ENCODE data around the gene CA5A.

The CA5A gene

GRCh38 chr16:87961623-87962022 lies 25.3 kb upstream of the CA5A start:
- DNase-seq = no peak

- DNase-seq = no peak
Measured at GRCh38 chr16:87960852-87961251, 24.5 kb upstream of the CA5A start.

DNA sequence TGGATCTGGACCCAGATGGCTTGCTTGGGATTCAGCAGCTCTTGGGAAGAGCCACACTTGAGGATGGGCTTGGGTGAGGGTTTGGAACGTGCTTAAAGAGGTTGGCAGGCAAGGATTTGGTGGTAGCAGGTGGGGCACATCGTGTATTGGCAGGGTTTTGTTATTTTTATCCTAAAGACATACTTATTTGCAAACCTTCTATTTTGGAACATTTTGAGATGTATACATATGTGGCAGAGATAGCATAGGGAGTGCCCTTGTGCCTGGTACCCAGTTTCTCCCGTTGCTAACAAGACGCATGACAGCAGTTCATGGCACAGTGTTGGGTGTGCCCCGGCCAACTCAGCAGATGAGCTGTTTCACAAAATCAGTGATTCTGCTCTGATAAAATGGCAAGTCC lies 24.0 kb upstream of the CA5A start:
- DNase-seq = no peak

DNA sequence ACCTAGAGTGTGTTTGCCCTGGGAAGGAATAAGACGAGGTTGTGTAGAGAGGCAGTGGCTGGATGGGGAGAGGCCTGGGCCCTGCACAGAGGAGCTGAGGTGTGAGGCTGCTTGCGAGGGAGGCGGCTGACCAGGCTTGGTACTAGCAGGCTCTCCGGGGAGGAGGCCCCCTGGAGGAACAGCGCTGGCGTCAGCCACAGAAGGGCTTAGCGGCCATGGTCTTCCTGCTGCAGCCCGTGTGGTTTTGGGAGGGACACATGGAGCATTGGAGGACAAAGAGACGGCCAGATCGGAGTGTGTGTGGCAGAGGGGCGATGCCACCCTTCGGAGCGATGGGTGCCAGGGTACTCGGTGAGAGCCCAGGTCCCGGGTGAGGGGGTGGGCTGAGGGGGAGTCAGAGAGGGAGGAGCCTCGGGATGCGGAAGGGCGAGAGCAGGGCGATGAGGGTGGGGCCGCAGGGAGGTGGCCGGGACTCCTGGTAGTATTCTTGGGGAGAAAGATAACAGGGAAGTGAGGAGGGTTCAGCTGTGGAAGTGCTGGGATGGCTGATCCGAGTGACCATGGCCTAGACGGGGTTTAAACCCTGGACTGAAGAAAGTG lies 23.2 kb upstream of the CA5A start:
- DNase-seq = no peak

GRCh38 chr16:87958632-87959031 lies 22.3 kb upstream of the CA5A start:
- no peak for DNase-seq

DNA sequence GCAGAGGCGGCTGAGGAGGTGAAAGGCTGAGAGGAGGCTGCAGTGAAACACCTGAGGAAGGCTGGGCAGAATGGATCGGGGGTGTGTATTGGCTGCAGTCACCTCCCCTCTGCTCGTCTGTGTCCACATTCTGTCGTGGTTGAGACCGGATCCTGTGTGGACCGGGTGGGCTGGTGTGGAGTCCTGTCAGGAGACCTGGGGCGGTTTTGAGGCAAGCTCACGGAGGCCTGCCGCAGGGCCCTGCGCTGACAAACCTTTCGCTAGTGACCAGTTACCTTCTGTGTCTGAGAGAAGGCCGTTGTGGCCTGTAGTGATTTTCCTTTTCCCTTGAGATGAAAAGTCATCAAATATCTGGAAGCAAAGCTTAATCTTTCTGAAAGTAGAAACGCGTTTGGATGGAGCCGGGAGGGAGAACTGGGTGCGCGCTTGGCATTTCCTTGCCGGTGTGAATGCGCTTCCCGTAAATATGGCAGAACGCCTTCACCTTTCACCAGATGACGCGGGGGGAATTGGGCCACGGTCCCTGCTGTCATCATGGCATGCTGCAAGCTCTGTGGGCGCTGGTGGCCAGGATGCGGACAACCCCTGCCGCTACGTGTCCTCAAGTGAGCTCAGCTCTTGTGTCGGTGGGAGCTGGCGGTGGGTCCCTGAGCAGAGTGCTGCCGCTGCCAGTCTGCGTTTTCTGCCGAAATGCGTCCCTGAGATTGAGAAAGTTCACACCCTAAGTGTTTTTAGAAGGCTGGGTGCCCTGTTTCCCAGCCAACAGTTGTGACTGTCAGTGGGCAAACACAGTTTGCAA lies 21.2 kb upstream of the CA5A start:
- DNase-seq = no peak

- DNase-seq = peak; percentile 61
Measured at GRCh38 chr16:87956365-87957231, 20.3 kb upstream of the CA5A start.

DNA sequence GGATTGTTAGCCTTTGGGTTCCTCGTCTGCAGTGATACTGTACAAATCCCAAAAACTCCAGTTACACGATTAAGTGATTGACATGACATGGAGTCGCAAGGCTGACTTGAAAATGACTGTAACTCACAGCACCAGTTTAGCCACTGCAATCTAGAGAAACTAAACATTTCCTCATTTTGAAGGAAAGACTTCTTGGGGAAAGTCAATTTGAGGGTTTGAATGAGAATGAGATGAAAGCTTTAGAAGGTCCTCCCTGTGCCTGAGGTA lies 19.7 kb upstream of the CA5A start:
- DNase-seq = no peak

GRCh38 chr16:87955302-87956097 lies 19.2 kb upstream of the CA5A start:
- no peak for DNase-seq

GRCh38 chr16:87954826-87955225 lies 18.5 kb upstream of the CA5A start:
- no peak for DNase-seq

- no peak for DNase-seq
Measured at GRCh38 chr16:87954361-87954760, 18.0 kb upstream of the CA5A start.

- DNase-seq = no peak
Measured at GRCh38 chr16:87953308-87954215, 17.2 kb upstream of the CA5A start.

GRCh38 chr16:87952751-87953150 lies 16.4 kb upstream of the CA5A start:
- no peak for DNase-seq

DNA sequence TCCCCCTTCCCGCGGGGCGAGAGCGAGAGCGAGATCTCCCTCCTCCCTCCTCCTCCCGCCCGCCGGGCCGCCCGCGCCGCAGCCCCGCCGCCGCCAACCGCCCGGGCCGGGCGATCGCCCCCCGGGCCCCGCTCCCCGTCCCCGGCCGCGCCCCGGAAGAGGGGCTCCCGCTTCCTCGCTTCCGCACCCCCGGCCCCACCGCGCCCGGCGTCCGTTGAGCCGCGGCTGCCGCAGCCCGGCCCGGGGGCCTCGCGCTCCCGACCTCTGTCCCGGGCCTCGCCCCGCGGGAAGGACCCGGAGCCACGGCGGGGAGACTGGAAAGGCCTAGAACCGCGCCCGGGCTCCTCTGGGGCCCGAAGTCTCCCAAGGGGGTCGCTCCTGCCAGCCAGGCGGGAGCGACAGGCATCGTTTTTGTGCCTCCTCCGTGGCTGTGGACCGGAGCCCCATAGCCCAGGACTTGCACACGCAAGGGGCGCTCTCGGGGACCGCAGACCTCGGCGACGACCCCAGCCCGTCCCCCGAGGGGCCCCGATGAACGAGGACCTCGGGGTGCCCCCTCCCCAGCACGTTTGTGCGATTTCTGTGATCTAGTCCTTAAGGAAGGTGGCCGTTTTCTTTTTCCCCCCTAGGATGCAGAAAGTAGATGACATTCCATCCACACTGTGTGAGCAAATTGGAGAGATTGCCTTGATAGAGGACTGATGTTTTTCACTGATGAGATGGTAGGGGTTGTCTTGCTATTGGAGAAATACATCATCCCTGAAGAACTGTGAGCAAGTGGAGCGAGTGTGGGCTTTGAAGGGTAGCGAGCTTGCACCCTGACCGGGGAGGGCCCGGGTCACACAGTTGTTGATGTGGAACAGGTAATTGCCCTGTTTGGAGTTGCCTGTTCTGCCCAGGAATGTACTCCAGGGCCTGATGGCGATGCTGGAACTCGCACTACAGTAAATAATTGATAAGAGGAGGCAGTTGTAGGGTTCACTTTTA lies 15.5 kb upstream of the CA5A start:
- no peak for DNase-seq

DNA sequence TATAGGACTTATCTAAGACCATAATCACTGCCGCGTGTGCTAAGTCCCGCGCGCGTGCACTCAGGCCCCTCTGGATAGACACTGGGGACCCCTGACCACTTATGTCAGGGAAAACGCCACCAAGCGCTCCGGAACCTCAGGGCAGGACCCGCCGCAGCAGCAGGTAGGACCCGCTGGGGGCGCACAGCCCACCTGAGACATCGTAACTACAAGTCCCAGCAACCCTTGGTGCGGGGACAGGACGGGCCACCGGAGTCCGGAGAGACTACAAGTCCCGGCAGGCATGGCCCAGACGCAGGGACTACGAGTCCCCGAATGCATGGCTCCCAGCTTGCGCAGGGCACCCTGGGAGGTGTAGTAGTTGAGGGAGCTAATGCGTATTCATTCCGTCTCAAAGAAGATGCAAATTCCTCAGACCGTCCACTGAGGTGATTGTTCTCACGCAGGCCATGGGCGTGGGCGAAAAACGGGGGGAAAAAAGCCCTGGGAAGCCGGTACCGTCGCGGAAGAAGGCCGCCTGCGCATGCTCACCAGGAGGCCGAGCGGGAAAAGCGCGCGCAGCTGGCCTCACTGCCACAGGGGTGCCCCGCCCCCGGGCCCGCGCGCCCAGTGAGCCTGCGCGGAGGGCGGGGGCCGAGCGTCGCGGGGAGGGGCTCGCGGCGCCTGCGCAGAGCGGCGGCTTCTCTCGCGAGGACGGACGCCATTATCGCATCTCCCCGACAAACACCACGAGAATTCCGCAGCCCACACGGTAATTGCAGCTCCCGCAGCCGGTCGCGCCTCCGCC lies 14.6 kb upstream of the CA5A start, which contains the start of gene BANP:
Gene BANP, plus strand, starts transcription at position 670 of the 787 bp plus-strand sequence. CDS start 23,682 bp downstream, outside the sequence.
- DNase-seq = peak; percentile 92

- no peak for DNase-seq
Measured at GRCh38 chr16:87949071-87949744, 12.9 kb upstream of the CA5A start.

- DNase-seq = no peak
Measured at GRCh38 chr16:87948735-87949070, 12.4 kb upstream of the CA5A start.

GRCh38 chr16:87948119-87948545 lies 11.8 kb upstream of the CA5A start:
- DNase-seq = no peak
